OCI-LY3 (cell line): ENCODE results near the gene HDGFL2.

Source experiments
- H2AFZ ChIP-seq: fragments of 200-600, 300-600 bp; shearing (Covaris generic); 2 replicates; pipeline ENCODE4 v1.6.0; 2014; ENCODE audit warnings: antibody characterized with exemption, low read depth, low read length
- H3K27ac ChIP-seq: fragments of 200-600, 300-600 bp; sonication (generic); 2 replicates; pipeline ENCODE4 v1.5.1; 2014; ENCODE audit warnings: mild to moderate bottlenecking, low read length, moderate library complexity, mixed read lengths
- H3K27me3 ChIP-seq: fragments of 200-600, 300-600 bp; sonication (generic); 2 replicates; pipeline ENCODE4 v1.6.1; 2014; ENCODE audit warnings: low read depth, low read length, mixed read lengths
- H3K36me3 ChIP-seq: fragments of 200-600, 300-600 bp; sonication (generic); replicated peaks from 2 replicates; pipeline ENCODE3; 2014; ENCODE audit warnings: low read depth, low read length, mixed read lengths
- H3K4me1 ChIP-seq: fragments of 300-600, 200-600 bp; sonication (generic); 2 replicates; pipeline ENCODE4 v1.6.1; 2014; ENCODE audit warnings: low read length, mixed read lengths
- H3K4me2 ChIP-seq: fragments of 200-600, 300-600 bp; sonication (generic); 2 replicates; pipeline ENCODE4 v1.6.1; 2014; ENCODE audit warnings: low read length, mixed read lengths
- H3K4me3 ChIP-seq: fragments of 300-600, 200-600 bp; sonication (generic); 2 replicates; pipeline ENCODE4 v1.5.1; 2014; ENCODE audit warnings: antibody characterized with exemption, mild to moderate bottlenecking, low read length, moderate library complexity
- H3K79me2 ChIP-seq: fragments of 300-600, 200-600 bp; shearing (Covaris generic); 2 replicates; pipeline ENCODE4 v1.6.1; 2014; ENCODE audit warnings: mild to moderate bottlenecking, low read length, mixed read lengths
- H3K9ac ChIP-seq: fragments of 300-600, 200-600 bp; shearing (Covaris generic); 2 replicates; pipeline ENCODE4 v1.6.0; 2014; ENCODE audit warnings: mild to moderate bottlenecking, low read length, moderate library complexity
- H3K9me3 ChIP-seq: fragments of 200-600, 300-600 bp; shearing (Covaris generic); 2 replicates; pipeline ENCODE4 v1.6.1; 2014; ENCODE audit warnings: low read length, mixed read lengths; ENCODE audit not compliant: insufficient read depth
- H4K20me1 ChIP-seq: fragments of 200-600, 300-600 bp; sonication (generic); 2 replicates; pipeline ENCODE4 v1.6.1; 2016; ENCODE audit warnings: low read length, mixed read lengths; ENCODE audit not compliant: insufficient read depth
- EZH2phosphoT487 ChIP-seq: fragments of 200-600 bp; shearing (Covaris generic); IDR thresholded peaks from 2 replicates; pipeline ENCODE4 v1.6.1; 2018; ENCODE audit warnings: antibody characterized with exemption, mixed run types, low read depth
- TF ChIP-seq, protein P1 (sequence below): fragments of 200-600, 300-600 bp; sonication (generic); IDR thresholded peaks from 2 replicates; pipeline ENCODE4 v1.5.1; 2014; ENCODE audit warnings: antibody characterized with exemption, low read length, low read depth

Gene HDGFL2

DNA sequence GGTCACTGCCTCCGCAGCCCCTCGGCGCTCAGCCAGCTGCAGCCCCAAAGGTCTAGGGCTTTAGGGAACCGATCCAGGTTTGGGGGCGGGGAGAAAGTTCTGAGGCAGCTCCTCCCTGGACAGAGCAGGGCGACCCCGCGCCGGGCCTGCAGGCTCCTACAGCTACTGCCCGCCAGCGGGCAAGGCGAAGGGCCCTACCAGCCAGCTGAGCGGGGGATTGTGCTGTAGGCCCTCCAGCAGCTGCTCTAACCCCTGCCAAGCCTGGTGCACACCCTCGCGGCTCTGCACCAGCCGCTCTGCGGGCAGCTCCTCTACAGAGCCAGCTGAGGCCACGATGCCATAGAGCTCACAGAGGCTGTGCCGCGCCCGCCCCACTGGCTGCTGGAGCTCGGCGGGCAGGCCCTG lies 32.2 kb downstream of the HDGFL2 start:
- TF ChIP-seq, protein P1, sequence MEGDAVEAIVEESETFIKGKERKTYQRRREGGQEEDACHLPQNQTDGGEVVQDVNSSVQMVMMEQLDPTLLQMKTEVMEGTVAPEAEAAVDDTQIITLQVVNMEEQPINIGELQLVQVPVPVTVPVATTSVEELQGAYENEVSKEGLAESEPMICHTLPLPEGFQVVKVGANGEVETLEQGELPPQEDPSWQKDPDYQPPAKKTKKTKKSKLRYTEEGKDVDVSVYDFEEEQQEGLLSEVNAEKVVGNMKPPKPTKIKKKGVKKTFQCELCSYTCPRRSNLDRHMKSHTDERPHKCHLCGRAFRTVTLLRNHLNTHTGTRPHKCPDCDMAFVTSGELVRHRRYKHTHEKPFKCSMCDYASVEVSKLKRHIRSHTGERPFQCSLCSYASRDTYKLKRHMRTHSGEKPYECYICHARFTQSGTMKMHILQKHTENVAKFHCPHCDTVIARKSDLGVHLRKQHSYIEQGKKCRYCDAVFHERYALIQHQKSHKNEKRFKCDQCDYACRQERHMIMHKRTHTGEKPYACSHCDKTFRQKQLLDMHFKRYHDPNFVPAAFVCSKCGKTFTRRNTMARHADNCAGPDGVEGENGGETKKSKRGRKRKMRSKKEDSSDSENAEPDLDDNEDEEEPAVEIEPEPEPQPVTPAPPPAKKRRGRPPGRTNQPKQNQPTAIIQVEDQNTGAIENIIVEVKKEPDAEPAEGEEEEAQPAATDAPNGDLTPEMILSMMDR: no peak
- TF ChIP-seq EZH2phosphoT487: no peak
- Histone ChIP-seq H3K4me1 (no peaks in the 10 kb centered on the region), H3K27me3 (no peaks in the 10 kb centered on the region), H3K9me3 (no peaks in the 10 kb centered on the region), H4K20me1 (0 out of 2 replicates have a peak, but pooled peaks cover 3% of the 10 kb centered on the region), H3K4me2 (no peak overlapping the region), H3K4me3 (no peak overlapping the region), H3K79me2 (no peaks in the 10 kb centered on the region), H2AFZ (no peak overlapping the region), H3K9ac (no peak overlapping the region), H3K36me3 (peaks cover 17% of the 10 kb centered on the region), H3K27ac (no peak overlapping the region)

GRCh38 chr19:4504891-4505569 lies 32.9 kb downstream of the HDGFL2 start:
- TF ChIP-seq, protein P1: no peak
- no peak for TF ChIP-seq EZH2phosphoT487
- peaks cover 17% of the 10 kb centered on the region for H3K36me3 ChIP-seq
- H3K4me3 ChIP-seq: no peak overlapping the region
- 0 out of 2 replicates have a peak, but pooled peaks cover 3% of the 10 kb centered on the region for H4K20me1 ChIP-seq
- H3K4me1 ChIP-seq: no peaks in the 10 kb centered on the region
- H3K9me3 ChIP-seq: no peaks in the 10 kb centered on the region
- H3K27me3 ChIP-seq: no peaks in the 10 kb centered on the region
- no peak overlapping the region for H3K9ac ChIP-seq
- H3K27ac ChIP-seq: no peak overlapping the region
- no peaks in the 10 kb centered on the region for H3K79me2 ChIP-seq
- H2AFZ ChIP-seq: no peak overlapping the region
- H3K4me2 ChIP-seq: no peak overlapping the region

- H3K4me1 ChIP-seq: no peaks in the 10 kb centered on the region
- no peak overlapping the region for H3K4me2 ChIP-seq
- TF ChIP-seq, protein P1: no peak
- no peak for TF ChIP-seq EZH2phosphoT487
- no peak overlapping the region for H3K9ac ChIP-seq
- 0 out of 2 replicates have a peak, but pooled peaks cover 3% of the 10 kb centered on the region for H4K20me1 ChIP-seq
- no peak overlapping the region for H3K27ac ChIP-seq
- H3K27me3 ChIP-seq: no peaks in the 10 kb centered on the region
- H3K36me3 ChIP-seq: peaks cover 17% of the 10 kb centered on the region
- H2AFZ ChIP-seq: no peak overlapping the region
- H3K9me3 ChIP-seq: no peaks in the 10 kb centered on the region
- H3K4me3 ChIP-seq: no peak overlapping the region
- H3K79me2 ChIP-seq: no peaks in the 10 kb centered on the region
Observed at GRCh38 chr19:4505570-4506448, 33.7 kb downstream of the HDGFL2 start.

DNA sequence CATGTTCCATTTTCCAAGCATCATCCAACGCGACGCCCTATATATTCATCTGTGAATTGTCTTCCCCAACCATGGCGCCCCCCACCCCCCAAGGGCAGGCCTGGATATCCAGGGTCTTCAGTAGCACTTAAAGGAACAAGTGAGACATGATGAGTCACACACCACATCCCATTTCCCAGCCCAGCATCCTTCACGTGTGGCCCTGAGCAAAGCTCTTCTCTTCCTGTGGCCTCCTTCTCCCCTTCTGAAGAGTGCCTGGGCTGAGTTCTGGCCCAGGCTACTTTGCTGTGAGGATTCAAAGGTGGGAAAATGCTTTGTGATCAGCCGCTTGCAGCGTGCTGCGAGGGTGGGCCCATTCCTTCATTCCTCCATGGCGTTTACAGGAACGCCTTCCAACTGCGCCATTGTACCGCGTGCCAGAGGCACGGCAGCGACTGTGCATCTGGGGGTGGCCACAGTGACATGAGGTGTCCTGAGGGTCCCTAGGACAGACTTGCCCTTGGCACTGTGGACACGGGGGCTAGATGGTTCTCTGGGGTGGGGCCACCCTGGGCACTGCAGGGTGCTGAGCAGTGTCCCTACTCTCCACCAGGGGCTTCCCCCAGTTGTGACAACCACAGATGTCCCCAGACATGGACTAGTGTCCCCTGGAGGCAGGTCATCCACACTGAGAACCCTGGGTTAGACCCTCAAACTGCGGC lies 34.5 kb downstream of the HDGFL2 start:
- no peak overlapping the region for H3K4me2 ChIP-seq

More for the DNA sequence above, 34.5 kb downstream of the HDGFL2 start:
- no peaks in the 10 kb centered on the region for H3K27me3 ChIP-seq
- no peaks in the 10 kb centered on the region for H3K79me2 ChIP-seq
- TF ChIP-seq, protein P1: no peak
- TF ChIP-seq EZH2phosphoT487: no peak
- H3K27ac ChIP-seq: no peak overlapping the region
- 0 out of 2 replicates have a peak, but pooled peaks cover 3% of the 10 kb centered on the region for H4K20me1 ChIP-seq
- no peak overlapping the region for H3K4me3 ChIP-seq
- no peak overlapping the region for H2AFZ ChIP-seq
- H3K4me1 ChIP-seq: no peaks in the 10 kb centered on the region
- H3K36me3 ChIP-seq: peaks cover 10% of the 10 kb centered on the region
- no peak overlapping the region for H3K9ac ChIP-seq
- no peaks in the 10 kb centered on the region for H3K9me3 ChIP-seq
